GM10248 (cell line): ENCODE measurements around the gene MYLK.
"Not testable (repeated sequence)": the region's sequence is repeated elsewhere in the genome, so short reads cannot be mapped to it uniquely, and the experiment has no call there.

Experiments used
- CTCF ChIA-PET: fragments of 300-600 bp; sonication (Branson Sonifier 250); formaldehyde crosslinking; extraction: SDS; loops from one replicate; lab custom pipeline; 2021; ENCODE audit warnings: antibody characterized with exemption; lab: Yijun Ruan, JAX
- POLR2A ChIA-PET: fragments of 350-650 bp; sonication (Branson Sonifier 250); formaldehyde crosslinking; extraction: SDS; loops from one replicate; lab custom pipeline; 2020; ENCODE audit warnings: antibody characterized with exemption; lab: Yijun Ruan, JAX
- DNase-seq: peaks from one replicate; pipeline ENCODE4 v3.0.0; 2012; ENCODE audit errors: extremely low spot score
- TF ChIP-seq, protein P1 (sequence below): IDR thresholded peaks from 2 replicates; pipeline ENCODE4 v1.5.1; 2012; ENCODE audit warnings: mild to moderate bottlenecking, low read depth; ENCODE audit errors: extremely low read depth, missing control alignments, control extremely low read depth

Gene MYLK

DNA sequence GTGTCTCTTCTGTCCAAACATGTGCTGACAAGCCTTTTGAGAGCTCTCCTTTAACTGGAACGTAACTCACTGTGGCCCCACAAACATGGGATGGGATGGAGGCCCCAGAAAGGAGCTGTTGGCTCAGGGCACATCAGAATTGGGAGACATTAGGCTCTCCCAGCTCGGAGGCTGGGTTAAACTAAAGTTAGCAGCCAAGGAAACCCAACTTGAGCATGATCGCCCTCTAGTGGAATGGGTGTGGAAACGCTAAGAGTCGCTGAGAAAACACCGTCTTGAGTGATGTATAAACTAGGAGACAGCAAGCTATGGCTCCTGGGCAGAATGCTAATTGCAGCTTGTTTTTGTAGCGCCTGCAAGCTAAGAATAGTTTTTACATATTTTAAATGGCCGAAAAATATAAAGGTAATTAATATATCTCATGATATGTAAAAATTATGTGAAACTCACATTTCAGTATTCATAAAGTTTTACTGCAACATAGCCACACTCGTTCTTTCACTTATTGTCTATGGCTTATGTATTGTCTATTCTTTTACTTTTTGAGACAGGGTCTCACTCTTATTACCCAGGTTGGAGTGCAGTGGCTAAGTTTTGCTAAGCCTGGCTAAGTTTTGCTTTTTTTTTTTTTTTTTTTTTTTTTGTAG lies 160.5 kb downstream of the MYLK start:
- CTCF ChIA-PET = interaction anchor here (0.6 to 8.2 kb wide), 34 partner anchors 9 to 640 kb away, joined by 3 to 66 read pairs (median 5); partner anchors contain the start of gene KALRN
- POLR2A ChIA-PET = no interaction called here
- peak; percentile 78 for DNase-seq
- TF ChIP-seq, protein P1, sequence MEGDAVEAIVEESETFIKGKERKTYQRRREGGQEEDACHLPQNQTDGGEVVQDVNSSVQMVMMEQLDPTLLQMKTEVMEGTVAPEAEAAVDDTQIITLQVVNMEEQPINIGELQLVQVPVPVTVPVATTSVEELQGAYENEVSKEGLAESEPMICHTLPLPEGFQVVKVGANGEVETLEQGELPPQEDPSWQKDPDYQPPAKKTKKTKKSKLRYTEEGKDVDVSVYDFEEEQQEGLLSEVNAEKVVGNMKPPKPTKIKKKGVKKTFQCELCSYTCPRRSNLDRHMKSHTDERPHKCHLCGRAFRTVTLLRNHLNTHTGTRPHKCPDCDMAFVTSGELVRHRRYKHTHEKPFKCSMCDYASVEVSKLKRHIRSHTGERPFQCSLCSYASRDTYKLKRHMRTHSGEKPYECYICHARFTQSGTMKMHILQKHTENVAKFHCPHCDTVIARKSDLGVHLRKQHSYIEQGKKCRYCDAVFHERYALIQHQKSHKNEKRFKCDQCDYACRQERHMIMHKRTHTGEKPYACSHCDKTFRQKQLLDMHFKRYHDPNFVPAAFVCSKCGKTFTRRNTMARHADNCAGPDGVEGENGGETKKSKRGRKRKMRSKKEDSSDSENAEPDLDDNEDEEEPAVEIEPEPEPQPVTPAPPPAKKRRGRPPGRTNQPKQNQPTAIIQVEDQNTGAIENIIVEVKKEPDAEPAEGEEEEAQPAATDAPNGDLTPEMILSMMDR = peak; percentile 85

DNA sequence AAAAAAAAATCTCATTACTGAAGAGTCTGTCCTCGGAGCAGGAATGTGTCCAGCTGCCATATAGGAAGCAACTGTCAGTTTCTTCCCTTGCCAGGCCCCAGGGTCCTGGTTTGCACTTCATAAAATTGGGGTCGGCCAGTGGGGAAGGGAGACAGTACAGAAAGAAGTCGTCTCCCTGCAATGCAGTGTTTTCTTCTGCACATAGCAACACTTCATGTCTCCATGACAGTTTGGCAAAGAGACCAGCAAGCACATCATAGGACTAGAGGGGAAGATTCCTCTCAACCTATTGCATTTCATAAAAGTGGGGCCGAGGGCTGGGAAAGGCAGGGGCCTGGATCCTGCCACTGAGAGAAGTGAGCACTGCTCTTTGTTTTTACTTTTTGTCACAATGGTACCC lies 161.1 kb downstream of the MYLK start:
- CTCF ChIA-PET = interaction anchor here (0.9 to 8.2 kb wide), 27 partner anchors 8 to 641 kb away, joined by 3 to 66 read pairs (median 7); no protein-coding TSS in a partner anchor
- TF ChIP-seq, protein P1 = no peak
- no peak for DNase-seq
- POLR2A ChIA-PET = no interaction called here

DNA sequence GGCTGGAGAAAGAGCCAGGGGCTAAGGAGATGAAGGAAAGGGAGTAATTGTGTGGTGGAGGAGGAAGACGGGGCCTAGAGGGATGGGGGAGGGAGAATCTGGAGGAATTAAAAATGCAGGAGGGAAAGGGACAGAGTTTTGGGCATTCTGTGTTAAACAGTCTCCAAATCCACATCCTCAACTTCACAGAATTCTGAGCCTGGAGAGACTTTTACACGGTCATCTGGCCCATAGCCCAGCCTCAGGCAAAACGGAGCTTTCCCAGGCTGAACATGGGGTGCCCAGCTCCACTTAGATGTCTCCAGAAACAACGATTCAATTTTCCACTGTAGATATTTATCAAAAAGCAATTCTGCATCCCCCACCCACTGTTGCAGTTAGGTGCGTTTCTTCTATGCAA lies 161.7 kb downstream of the MYLK start:
- POLR2A ChIA-PET = no interaction called here
- no peak for DNase-seq
- TF ChIP-seq, protein P1 = no peak
- CTCF ChIA-PET = interaction anchor here (0.9 to 8.2 kb wide), 11 partner anchors 11 to 89 kb away, joined by 3 to 66 read pairs (median 7); no protein-coding TSS in a partner anchor

DNA sequence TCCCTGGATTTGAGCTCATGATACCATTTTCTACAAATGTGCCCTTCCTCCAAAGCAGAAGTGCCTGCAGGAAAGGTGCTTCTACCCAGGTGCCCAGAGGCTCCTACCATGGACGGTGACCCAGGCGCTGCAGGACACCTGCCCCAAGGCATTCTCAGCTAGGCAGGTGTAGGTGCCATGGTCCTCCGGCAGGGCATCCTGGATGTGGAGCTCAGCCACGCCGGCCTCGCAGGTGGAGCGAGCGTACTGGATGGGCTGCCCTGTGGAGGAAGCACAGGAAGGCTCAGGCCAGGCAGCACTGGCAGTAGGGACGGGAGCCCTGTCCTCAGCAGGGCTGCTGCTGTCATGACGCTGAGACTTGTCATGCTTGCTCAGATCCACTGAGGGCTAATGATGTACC lies 162.1 kb downstream of the MYLK start:
- TF ChIP-seq, protein P1 = no peak
- CTCF ChIA-PET = interaction anchor here (0.9 to 8.2 kb wide), 6 partner anchors 12 to 79 kb away, joined by 3 to 66 read pairs (median 15); no protein-coding TSS in a partner anchor
- DNase-seq = no peak
- POLR2A ChIA-PET = no interaction called here

DNA sequence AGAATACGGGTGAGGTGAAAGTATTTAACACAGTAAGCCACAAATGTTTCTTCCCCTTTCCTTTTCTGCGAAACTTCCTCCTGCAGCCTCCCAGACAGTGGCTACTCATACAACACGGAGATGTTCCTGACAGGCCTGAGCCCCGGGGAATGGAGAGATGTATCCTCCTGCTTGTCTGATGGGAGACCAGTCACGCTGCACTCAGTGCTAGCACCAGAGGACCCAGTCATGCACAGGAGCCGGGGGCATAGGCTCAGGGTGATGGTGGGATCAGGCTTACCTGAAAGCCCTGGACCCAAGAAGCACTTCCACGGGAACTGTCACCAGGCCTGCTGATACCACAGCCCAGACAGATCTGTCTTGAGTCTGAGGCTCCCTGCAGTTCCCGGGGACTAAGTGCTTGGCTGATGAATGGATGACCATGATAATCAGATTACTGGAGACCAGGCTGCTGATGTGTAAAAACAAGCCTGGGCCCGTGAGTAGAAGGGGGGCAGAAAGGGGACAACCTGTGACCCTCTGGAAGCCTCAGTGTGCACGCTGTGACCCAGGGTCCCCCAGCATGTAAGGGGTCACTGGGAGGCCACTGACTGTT lies 162.9 kb downstream of the MYLK start:
- DNase-seq, POLR2A ChIA-PET: not testable (repeated sequence)
- CTCF ChIA-PET = interaction anchor here (1.4 to 9.5 kb wide), 3 partner anchors 14 to 69 kb away, joined by 4 to 70 read pairs (median 54); no protein-coding TSS in a partner anchor

DNA sequence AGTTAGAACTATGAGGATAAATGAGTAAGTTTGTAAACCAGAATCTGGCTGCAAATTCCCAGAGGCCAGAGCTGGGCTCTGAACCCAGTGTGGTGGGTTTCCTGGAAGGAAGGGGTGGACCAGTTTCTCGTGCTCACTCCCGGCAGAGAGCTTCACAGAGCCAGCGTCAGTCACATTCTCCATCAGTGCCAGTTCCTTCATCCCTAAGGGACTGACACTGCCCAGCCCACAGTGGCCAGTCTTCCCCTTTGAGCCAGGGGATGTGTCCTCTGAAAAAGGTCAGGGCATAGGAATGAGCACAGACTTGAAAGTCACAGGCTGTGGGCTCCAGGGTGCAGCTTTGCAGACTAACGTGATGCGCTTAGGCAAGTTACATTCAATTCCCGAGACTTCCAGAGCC lies 163.5 kb downstream of the MYLK start:
- no peak for DNase-seq
- TF ChIP-seq, protein P1 = no peak
- CTCF ChIA-PET = interaction anchor here (9.5 kb wide), 1 partner anchor 68 kb away, joined by 70 read pairs; no protein-coding TSS in a partner anchor
- POLR2A ChIA-PET = no interaction called here
